ENCODE results near the gene NCK2. TPM values are rescaled to one million over a fixed set of nuclear protein-coding genes. Genes with fewer than 3 reads are reported as not detected.

NCK2 gene
- total RNA-seq, 2 donors from 2014 or later = 39.0 to 144 TPM

DNA sequence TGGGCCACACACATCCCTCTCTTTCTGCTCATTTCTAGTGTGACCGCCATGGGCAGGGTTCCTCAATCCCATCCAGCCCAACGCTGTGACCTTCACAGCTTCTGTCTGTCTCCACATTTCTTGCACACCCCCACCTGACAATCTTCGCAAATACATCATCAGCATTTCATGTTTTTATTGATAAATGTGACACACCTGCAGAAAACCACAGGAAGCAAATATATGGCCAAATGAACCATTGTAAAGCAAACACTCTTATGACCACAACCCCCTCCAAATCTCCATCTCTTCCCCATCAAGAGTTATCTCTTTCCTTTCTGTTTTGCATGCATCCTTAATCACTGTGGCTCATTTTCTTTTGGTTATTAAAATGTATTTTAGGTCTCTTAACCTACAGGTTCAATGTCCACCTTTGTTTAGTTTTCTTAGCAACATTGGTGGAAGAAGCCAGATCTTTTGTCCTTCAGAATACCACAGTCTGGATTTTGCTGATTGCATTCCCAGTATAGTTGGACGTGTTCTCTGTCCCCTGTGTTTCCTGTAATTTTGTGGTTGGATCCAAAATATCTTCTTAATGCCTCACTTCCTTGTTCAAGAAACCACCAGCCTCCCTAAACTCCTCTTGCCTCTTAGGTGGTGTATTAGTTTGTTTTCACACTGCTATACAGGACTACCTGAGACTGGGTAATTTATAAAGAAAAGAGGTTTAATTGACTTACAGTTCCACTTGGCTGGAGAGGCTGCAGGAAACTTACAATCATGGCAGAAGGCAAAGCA is 9.8 kb upstream of the NCK2 start:
- DNase-seq (ENCODE audit: low spot score) = no peak
- Histone ChIP-seq H3K9me3 (no peaks in the 10 kb centered on the region), H3K27ac (no peak overlapping the region), H3K27me3 (replicated peaks; ENCODE audit: insufficient read depth) (no peaks in the 10 kb centered on the region), H3K4me1 (replicated peaks) (no peaks in the 10 kb centered on the region), H3K36me3 (no peaks in the 10 kb centered on the region), H3K4me3 (no peak overlapping the region)
- intact Hi-C loops (cut with DNase I) = no loop called here
- 76% methylated on average over 4 of the region's 4 CpGs for WGBS
- TF ChIP-seq POLR2A (IDR thresholded peaks at IDR 0.05) = no peak
- TF ChIP-seq, protein P1, sequence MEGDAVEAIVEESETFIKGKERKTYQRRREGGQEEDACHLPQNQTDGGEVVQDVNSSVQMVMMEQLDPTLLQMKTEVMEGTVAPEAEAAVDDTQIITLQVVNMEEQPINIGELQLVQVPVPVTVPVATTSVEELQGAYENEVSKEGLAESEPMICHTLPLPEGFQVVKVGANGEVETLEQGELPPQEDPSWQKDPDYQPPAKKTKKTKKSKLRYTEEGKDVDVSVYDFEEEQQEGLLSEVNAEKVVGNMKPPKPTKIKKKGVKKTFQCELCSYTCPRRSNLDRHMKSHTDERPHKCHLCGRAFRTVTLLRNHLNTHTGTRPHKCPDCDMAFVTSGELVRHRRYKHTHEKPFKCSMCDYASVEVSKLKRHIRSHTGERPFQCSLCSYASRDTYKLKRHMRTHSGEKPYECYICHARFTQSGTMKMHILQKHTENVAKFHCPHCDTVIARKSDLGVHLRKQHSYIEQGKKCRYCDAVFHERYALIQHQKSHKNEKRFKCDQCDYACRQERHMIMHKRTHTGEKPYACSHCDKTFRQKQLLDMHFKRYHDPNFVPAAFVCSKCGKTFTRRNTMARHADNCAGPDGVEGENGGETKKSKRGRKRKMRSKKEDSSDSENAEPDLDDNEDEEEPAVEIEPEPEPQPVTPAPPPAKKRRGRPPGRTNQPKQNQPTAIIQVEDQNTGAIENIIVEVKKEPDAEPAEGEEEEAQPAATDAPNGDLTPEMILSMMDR (IDR thresholded peaks at IDR 0.05) = no peak
- TF ChIP-seq POLR2AphosphoS5 (IDR thresholded peaks at IDR 0.05) = no peak

DNA sequence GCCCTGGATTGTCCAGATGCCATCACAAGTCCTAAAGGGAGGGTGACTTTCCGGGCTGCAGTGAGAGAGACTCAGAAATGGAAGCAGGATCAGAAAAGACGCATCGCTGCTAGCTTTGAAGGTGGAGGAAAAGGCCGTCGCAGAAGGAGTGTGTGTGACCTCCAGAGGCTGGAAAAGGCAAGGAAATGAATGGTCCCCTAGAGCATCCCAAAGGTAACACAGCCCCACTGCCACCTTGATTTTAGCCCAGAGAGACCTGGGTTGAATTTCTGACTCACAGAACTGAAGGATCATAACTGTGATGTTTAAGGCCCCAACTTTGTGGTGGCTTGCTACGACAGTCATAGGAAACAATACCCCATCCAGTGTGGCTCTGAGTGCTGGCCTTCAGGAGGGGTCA is 8.6 kb upstream of the NCK2 start:
- intact Hi-C loops (cut with DNase I) = no loop called here

DNA sequence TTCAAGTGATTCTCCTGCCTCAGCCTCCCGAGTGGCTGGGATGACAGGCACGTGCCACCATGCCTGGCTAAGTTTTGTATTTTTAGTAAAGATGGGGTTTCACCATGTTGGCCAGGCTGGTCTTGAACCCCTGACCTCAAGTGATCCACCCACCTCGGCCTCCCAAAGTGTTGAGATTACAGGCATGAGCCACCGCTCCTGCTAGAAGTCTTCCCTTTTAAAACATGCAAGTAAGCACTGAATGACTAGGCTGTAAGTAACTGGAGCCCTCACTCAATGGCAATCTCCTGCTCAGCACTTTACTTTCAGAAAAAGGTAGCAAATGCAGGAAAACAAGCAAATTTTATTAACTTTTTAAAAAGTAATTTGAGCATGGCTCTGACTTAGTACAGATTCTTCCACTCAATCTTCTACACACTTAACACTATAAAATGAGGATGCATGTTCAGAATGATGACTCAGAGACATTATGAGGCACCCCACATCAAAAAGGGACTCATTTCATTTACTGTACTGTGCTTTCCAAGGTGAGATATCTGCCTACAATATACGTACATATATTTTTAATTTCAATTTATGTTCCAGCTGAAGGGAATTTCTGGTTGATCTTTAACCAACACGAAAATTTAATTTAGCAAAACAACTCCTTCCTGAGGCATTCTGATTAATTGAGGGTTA is 6.6 kb upstream of the NCK2 start:
- intact Hi-C loops (cut with DNase I) = no loop called here
- no peaks in the 10 kb centered on the region for H3K9me3 ChIP-seq
- WGBS = 90% methylated on average over 6 of the region's 6 CpGs
- no peaks in the 10 kb centered on the region for H3K4me1 ChIP-seq (replicated peaks)
- no peaks in the 10 kb centered on the region for H3K27me3 ChIP-seq (replicated peaks; ENCODE audit: insufficient read depth)
- H3K4me3 ChIP-seq = no peak overlapping the region
- no peak for DNase-seq (ENCODE audit: low spot score)
- H3K27ac ChIP-seq = no peak overlapping the region
- TF ChIP-seq POLR2AphosphoS5 (IDR thresholded peaks at IDR 0.05) (no peak), POLR2A (IDR thresholded peaks at IDR 0.05) (no peak)
- TF ChIP-seq, protein P1 (IDR thresholded peaks at IDR 0.05) = no peak
- no peaks in the 10 kb centered on the region for H3K36me3 ChIP-seq

More for the DNA sequence above, 8.6 kb upstream of the NCK2 start:
- Histone ChIP-seq H3K4me1 (replicated peaks) (no peaks in the 10 kb centered on the region), H3K36me3 (no peaks in the 10 kb centered on the region), H3K4me3 (no peak overlapping the region), H3K9me3 (no peaks in the 10 kb centered on the region), H3K27ac (no peak overlapping the region), H3K27me3 (replicated peaks; ENCODE audit: insufficient read depth) (no peaks in the 10 kb centered on the region)
- 90% methylated on average over 6 of the region's 6 CpGs for WGBS
- no peak for DNase-seq (ENCODE audit: low spot score)
- TF ChIP-seq, protein P1 (IDR thresholded peaks at IDR 0.05) = no peak
- TF ChIP-seq POLR2A (IDR thresholded peaks at IDR 0.05) = no peak
- TF ChIP-seq POLR2AphosphoS5 (IDR thresholded peaks at IDR 0.05) = no peak

DNA sequence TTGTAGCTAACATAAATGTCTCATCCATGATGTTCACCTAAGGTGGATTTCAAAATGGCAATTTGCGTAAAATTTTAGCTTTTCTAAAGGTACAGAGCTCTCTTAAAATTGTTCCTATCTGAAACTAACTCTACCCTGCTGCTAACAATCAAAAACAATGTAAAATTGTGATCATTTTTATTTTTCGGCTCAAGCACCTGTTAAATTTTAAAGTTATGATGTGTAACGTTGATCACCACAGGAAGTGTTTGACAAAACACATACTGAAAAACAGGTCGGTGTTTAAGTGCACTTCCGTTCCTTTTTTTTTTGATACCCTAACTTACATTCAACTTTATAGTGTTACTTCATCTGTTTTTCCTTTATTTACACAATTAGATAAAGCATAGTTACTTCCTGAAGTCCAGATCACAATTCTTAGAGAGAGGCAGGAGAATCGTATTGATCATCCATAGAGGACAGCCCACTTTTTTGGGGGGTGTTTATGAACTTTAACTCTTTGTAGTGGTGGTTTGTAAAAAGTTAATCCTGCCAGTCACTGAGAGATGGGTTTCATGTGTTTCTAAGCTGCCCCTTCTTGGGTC is 6.0 kb upstream of the NCK2 start:
- H3K9me3 ChIP-seq = no peaks in the 10 kb centered on the region
- TF ChIP-seq POLR2A (IDR thresholded peaks at IDR 0.05) = no peak
- TF ChIP-seq, protein P1 (IDR thresholded peaks at IDR 0.05) = no peak
- no peak for TF ChIP-seq POLR2AphosphoS5 (IDR thresholded peaks at IDR 0.05)
- intact Hi-C loops (cut with DNase I) = no loop called here
- H3K27ac ChIP-seq = no peak overlapping the region
- H3K27me3 ChIP-seq (replicated peaks; ENCODE audit: insufficient read depth) = no peaks in the 10 kb centered on the region
- no peak overlapping the region for H3K4me3 ChIP-seq
- no peaks in the 10 kb centered on the region for H3K36me3 ChIP-seq
- 61% methylated on average over 6 of the region's 6 CpGs for WGBS
- H3K4me1 ChIP-seq (replicated peaks) = no peaks in the 10 kb centered on the region
- DNase-seq (ENCODE audit: low spot score) = no peak

All from prostate gland (tissue), 2 donors.